Activated T-cell treated with anti-CD3 and anti-CD28 coated beads, Interleukin-2, amount 50 U/mL, for 72 hours (primary cell): ENCODE data around the gene PCBP3. TPM values are rescaled to one million over a fixed set of nuclear protein-coding genes. Genes with fewer than 3 reads are reported as not detected.
"Not testable (repeated sequence)": the region's sequence is repeated elsewhere in the genome, so short reads cannot be mapped to it uniquely, and the experiment has no call there.

Source experiments
- ATAC-seq, 2 donors: fragments of 150-1000 bp; cut with Tn5 transposase; replicated peaks in 1 of 2; 2 replicates each; pipeline ENCODE4 v1.10.0; 2021; ENCODE audit warnings: moderate library complexity in 2 of 2, mild to moderate bottlenecking in 1 of 2
- DNase-seq, 2 donors: peaks; one replicate each; pipeline ENCODE4 v3.0.0; 2021 to 2022; ENCODE audit warnings: mixed read lengths in 1 of 2
- H3K27ac Mint-ChIP-seq: one replicate; pipeline ENCODE4 v1.8.0; 2022; ENCODE audit warnings: mild to moderate bottlenecking, moderate library complexity, mixed read lengths
- H3K27me3 Mint-ChIP-seq: one replicate; pipeline ENCODE4 v1.8.0; 2022; ENCODE audit warnings: low read depth, mixed read lengths
- H3K36me3 Mint-ChIP-seq, 2 donors: one replicate each; pipeline ENCODE4 v1.8.0; 2022; ENCODE audit warnings: mixed read lengths in 2 of 2, mild to moderate bottlenecking in 1 of 2; ENCODE audit not compliant: insufficient read depth in 2 of 2
- H3K4me1 Mint-ChIP-seq: one replicate; pipeline ENCODE4 v1.8.0; 2022; ENCODE audit warnings: low read depth, mixed read lengths
- H3K4me3 Mint-ChIP-seq, 2 donors: one replicate each; pipeline ENCODE4 v1.8.0; 2022; ENCODE audit warnings: mild to moderate bottlenecking in 2 of 2, mixed read lengths in 2 of 2, moderate library complexity in 2 of 2
- H3K9me3 Mint-ChIP-seq, 2 donors: one replicate each; pipeline ENCODE4 v1.8.0; 2022; ENCODE audit warnings: mixed read lengths in 2 of 2
- total RNA-seq, 2 donors: library from RNA; stranded (reverse); gene quantifications; one replicate each; pipeline ENCODE4 v1.2.3, GENCODE V29; 2022

The PCBP3 gene
- total RNA-seq, 2 donors from 2014 or later, result 20.2 to 24.1 TPM

DNA sequence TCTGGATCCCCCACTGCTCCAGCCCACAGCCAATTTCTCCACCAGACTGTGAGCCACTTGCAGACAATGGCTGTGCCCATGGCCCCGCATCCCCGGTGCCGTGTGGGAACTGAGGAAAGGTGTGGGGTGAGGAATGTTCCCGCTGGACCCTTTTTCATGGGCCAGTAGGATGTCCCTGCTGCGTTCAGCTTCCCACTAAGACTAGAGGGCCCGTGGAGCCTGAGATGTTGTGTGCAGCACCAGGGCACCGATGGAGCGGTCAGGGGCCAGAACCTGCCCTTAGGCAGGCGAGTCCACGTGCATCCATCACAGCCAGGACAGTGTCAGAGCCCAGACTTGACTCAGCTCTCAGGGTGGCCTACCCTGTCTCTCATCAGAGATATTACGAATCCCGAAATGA is 232.4 kb downstream of the PCBP3 start:
- H3K27me3 Mint-ChIP-seq, result no peaks in the 10 kb centered on the region
- no peaks in the 10 kb centered on the region for H3K9me3 Mint-ChIP-seq
- H3K4me3 Mint-ChIP-seq, result no peak overlapping the region
- ATAC-seq, result no peak
- no peak for DNase-seq
- no peaks in the 10 kb centered on the region for H3K36me3 Mint-ChIP-seq
- H3K4me1 Mint-ChIP-seq, result peaks cover 13% of the 10 kb centered on the region
- no peak overlapping the region for H3K27ac Mint-ChIP-seq

- H3K9me3 Mint-ChIP-seq, result no peaks in the 10 kb centered on the region
- no peak for DNase-seq
- no peak overlapping the region for H3K27ac Mint-ChIP-seq
- ATAC-seq, result no peak
- no peaks in the 10 kb centered on the region for H3K36me3 Mint-ChIP-seq
- peaks cover 20% of the 10 kb centered on the region for H3K4me1 Mint-ChIP-seq
- no peak overlapping the region for H3K4me3 Mint-ChIP-seq
- H3K27me3 Mint-ChIP-seq, result no peaks in the 10 kb centered on the region
Measured at GRCh38 chr21:45876381-45877170, 233.1 kb downstream of the PCBP3 start.

DNA sequence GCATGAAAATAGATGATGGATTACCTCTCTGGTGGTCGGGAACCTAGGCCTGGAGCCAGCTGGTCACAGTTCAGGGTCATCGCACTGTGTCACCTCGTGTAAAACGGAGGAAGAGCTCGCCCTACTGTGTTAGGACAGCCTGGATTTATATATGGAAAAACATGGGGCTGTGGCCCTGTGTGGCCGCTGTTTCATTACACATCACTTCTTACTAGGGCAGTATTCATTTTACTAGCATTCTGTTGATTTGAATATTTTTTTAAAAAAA is 233.6 kb downstream of the PCBP3 start:
- ATAC-seq (no peak), DNase-seq (no peak)
- no peaks in the 10 kb centered on the region for H3K9me3 Mint-ChIP-seq
- H3K27me3 Mint-ChIP-seq, result no peaks in the 10 kb centered on the region
- H3K4me1 Mint-ChIP-seq, result peaks cover 24% of the 10 kb centered on the region
- no peak overlapping the region for H3K27ac Mint-ChIP-seq
- no peaks in the 10 kb centered on the region for H3K36me3 Mint-ChIP-seq
- no peak overlapping the region for H3K4me3 Mint-ChIP-seq

DNA sequence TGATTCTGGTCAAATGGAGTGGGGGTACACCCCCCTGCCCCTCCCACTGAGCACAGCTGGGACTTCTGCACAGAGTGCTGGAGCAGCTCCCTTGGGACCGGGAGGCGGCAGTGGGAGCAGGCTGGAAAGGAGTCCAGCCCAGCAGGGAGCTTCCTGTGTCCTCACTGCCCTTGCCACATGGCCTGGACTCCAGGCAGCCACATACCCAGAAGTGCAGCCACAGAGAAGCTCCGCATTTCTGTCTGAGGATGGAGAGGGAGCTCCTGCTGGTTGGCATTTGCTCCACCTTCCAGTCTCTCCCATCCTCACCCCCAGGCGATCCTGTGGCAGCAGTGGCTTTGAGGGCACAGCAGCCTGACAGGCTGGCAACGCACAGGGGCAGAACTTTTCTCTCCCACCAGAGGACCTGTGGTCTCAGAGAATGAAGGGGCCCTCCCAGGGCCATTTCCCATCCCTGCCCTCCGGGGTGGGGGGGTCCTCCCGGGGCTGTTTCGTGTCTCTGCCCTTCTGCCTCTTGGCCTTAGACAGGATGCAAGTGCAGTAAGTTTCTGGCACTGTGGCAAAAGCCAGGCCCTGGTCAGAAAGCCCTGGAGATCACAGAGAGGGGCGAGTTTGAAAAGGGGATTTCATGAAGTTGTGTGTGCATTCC is 234.4 kb downstream of the PCBP3 start:
- no peak overlapping the region for H3K27ac Mint-ChIP-seq
- H3K36me3 Mint-ChIP-seq, result no peaks in the 10 kb centered on the region
- peaks cover 27% of the 10 kb centered on the region for H3K4me1 Mint-ChIP-seq
- no peaks in the 10 kb centered on the region for H3K9me3 Mint-ChIP-seq
- ATAC-seq, result no peak
- no peak overlapping the region for H3K4me3 Mint-ChIP-seq
- DNase-seq, result no peak
- no peaks in the 10 kb centered on the region for H3K27me3 Mint-ChIP-seq

DNA sequence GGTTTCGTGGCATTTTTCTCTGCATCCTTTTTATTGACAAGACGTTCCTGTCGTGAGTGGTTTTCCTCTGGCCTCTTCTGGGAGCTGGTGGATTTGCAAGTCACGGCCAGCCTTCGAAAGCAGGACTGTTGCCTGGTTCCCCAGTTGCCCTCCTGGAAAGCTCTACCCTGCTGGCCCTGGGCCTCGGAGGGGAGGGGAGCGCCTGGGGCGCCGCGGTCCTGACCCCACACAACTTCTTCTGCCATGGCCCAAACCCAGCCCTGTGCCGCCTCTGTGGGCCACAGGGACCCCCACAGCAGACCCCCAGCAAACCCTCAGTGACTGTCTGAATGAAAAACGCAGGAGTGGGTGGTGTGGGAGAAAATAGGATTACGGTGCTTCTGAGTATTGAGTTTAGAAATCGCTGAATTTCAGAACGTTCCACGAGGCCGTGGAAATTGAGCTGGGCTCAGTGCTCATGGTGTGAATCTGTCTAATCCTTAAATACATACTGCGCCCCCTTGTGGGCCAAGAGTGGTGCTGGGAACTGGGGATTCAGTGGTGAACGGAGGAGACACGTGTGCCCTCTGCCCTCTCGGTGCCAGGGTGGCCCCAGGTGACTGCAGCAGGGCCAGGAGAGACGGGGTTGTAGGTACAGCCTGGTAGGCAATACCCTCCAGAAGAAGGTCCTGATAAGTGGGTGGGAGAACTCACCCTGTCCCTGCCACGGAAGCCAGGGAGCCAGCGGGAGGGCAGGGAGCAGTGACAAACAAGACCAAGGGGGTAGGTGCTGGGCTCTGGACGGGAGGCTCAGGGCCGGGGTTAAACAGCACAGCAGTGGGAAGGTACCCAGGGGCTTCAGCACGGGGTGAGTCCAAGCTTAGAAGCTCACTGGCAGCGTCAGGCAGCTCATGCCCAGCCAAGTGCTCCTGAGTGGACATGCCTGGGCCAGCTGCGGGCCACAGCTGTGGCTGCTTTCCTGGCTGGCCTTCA is 236.9 kb downstream of the PCBP3 start:
- no peaks in the 10 kb centered on the region for H3K9me3 Mint-ChIP-seq
- ATAC-seq, result peak; percentile 91
- no peak overlapping the region for H3K27ac Mint-ChIP-seq
- peaks cover 40% of the 10 kb centered on the region for H3K4me1 Mint-ChIP-seq
- no peaks in the 10 kb centered on the region for H3K27me3 Mint-ChIP-seq
- DNase-seq, result peak; percentile 79 to 80
- H3K36me3 Mint-ChIP-seq, result peaks cover under 1% of the 10 kb centered on the region in 2 donors
- H3K4me3 Mint-ChIP-seq, result no peak overlapping the region

DNA sequence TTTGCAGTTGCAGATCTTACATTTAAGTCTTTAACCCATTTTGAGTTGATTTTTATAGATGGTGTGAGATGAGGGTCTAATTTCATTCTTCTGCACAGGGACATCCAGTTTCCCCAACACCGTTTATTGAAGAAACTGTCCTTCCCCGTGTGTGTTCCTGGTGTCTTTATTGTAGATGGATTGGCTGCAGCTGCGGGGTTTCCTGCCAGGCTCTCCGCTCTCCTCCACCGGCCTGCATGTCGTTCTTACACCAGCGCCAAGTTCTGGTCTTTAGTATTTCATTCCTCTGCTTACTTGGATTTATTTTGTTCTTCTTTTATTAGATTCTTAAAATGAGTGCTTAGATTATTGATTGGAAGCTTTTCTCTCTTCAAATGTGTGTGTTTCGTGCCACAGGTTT is 239.1 kb downstream of the PCBP3 start:
- H3K27me3 Mint-ChIP-seq, result no peaks in the 10 kb centered on the region
- H3K27ac Mint-ChIP-seq, result no peak overlapping the region
- no peak for DNase-seq
- peaks cover 3 to 5% of the 10 kb centered on the region in 2 donors for H3K36me3 Mint-ChIP-seq
- ATAC-seq, result no peak
- no peaks in the 10 kb centered on the region for H3K9me3 Mint-ChIP-seq
- H3K4me1 Mint-ChIP-seq, result peaks cover 60% of the 10 kb centered on the region
- no peak overlapping the region for H3K4me3 Mint-ChIP-seq

- no peaks in the 10 kb centered on the region for H3K27me3 Mint-ChIP-seq
- H3K27ac Mint-ChIP-seq, result peak overlapping the region; percentile 12
- peaks cover 64% of the 10 kb centered on the region for H3K4me1 Mint-ChIP-seq
- no peak overlapping the region for H3K4me3 Mint-ChIP-seq
- peaks cover 3 to 5% of the 10 kb centered on the region in 2 donors for H3K36me3 Mint-ChIP-seq
- ATAC-seq (no peak), DNase-seq (no peak)
- no peaks in the 10 kb centered on the region for H3K9me3 Mint-ChIP-seq
Measured at GRCh38 chr21:45883090-45883489, 239.6 kb downstream of the PCBP3 start.

- H3K27me3 Mint-ChIP-seq, result peaks cover 10% of the 10 kb centered on the region
- peak overlapping the region; percentile 63 to 65 for H3K4me3 Mint-ChIP-seq
- H3K36me3 Mint-ChIP-seq, result peaks cover 3 to 5% of the 10 kb centered on the region in 2 donors
- ATAC-seq (no peak), DNase-seq (no peak)
- no peaks in the 10 kb centered on the region for H3K9me3 Mint-ChIP-seq
- H3K27ac Mint-ChIP-seq, result peak overlapping the region; percentile 71
- peaks cover 71% of the 10 kb centered on the region for H3K4me1 Mint-ChIP-seq
Measured at GRCh38 chr21:45885597-45885929, 242.0 kb downstream of the PCBP3 start.

DNA sequence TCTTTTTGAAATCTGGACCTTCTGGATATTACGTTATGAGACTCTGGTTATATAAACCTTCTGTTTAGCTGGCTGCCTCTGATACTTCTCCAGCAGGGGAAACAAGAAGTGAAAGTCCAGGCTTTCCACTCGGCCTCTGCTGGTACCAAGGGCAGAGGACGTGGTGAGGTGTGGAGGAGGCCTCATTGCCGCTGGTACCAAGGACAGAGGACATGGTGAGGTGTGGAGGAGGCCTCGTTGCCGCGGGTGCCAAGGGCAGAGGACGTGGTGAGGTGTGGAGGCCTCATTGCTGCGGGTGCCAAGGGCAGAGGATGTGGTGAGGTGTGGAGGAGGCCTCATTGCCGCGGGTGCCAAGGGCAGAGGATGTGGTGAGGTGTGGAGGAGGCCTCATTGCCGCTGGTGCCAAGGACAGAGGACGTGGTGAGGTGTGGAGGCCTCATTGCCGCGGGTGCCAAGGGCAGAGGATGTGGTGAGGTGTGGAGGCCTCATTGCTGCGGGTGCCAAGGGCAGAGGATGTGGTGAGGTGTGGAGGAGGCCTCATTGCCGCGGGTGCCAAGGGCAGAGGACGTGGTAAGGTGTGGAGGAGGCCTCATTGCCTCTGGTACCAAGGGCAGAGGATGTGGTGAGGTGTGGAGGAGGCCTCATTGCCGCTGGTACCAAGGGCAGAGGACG is 242.5 kb downstream of the PCBP3 start:
- H3K27me3 Mint-ChIP-seq, H3K36me3 Mint-ChIP-seq, H3K9me3 Mint-ChIP-seq: not testable (repeated sequence)
- H3K4me3 Mint-ChIP-seq, result peak overlapping the region; percentile 65
- peak overlapping the region; percentile 71 for H3K27ac Mint-ChIP-seq
- ATAC-seq (peak; percentile 40 to 59), DNase-seq (peak; percentile 62 to 80)
- peaks cover 66% of the 10 kb centered on the region for H3K4me1 Mint-ChIP-seq

DNA sequence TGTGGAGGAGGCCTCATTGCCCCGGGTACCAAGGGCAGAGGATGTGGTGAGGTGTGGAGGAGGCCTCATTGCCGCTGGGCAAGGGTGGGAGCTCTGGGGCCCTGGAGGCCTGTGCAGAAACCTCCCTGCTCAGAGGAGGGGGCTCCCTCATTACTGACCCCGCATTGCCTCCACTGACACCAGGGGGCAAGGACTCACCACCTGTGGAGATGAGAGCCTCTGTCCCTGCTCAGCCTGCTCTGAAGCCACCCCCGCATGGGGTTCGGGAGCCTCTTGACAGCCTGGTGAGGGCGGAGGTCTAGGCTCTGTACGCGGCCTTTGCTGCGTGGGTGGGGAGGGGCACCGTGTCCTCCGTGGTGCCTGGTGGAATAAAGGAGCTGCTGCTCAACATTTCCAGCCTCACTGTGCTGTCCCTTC is 243.1 kb downstream of the PCBP3 start:
- peaks cover 64% of the 10 kb centered on the region for H3K4me1 Mint-ChIP-seq
- H3K27ac Mint-ChIP-seq, result peak overlapping the region; percentile 71
- no peak for DNase-seq
- ATAC-seq, result peak; percentile 76 to 78
- no peaks in the 10 kb centered on the region for H3K9me3 Mint-ChIP-seq
- H3K4me3 Mint-ChIP-seq, result peak overlapping the region in 1 of 2 donors; percentile 65
- peaks cover 3 to 5% of the 10 kb centered on the region in 2 donors for H3K36me3 Mint-ChIP-seq
- H3K27me3 Mint-ChIP-seq, result peaks cover 10% of the 10 kb centered on the region

DNA sequence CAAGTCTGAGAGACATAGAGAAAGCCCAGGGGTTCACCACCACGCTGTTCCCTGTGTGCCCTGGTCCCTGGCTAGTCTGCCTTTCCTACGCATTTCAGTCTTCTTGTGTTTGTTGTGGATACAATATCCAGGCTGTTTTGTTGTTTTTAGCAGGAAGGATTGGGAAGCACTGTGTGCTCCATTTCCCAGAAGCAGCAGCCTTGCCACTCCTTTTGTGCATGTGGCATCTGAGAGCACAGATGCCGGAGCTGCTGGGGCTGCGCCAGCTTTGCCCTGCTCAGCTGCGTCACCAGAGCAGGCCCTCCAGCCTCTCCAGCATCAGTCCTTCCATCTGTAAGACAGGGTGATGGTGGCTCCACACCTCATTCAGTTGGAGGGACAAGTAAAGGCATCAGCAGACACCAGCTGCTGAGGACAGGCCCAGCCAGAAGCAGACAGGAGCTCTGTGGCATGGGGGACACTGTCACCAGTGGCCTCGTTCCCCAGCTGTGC is 243.6 kb downstream of the PCBP3 start:
- peaks cover 10% of the 10 kb centered on the region for H3K27me3 Mint-ChIP-seq
- ATAC-seq (no peak), DNase-seq (no peak)
- H3K36me3 Mint-ChIP-seq, result peaks cover 3 to 5% of the 10 kb centered on the region in 2 donors
- H3K27ac Mint-ChIP-seq, result no peak overlapping the region
- peaks cover 66% of the 10 kb centered on the region for H3K4me1 Mint-ChIP-seq
- H3K4me3 Mint-ChIP-seq, result peak overlapping the region in 1 of 2 donors; percentile 65
- H3K9me3 Mint-ChIP-seq, result no peaks in the 10 kb centered on the region

DNA sequence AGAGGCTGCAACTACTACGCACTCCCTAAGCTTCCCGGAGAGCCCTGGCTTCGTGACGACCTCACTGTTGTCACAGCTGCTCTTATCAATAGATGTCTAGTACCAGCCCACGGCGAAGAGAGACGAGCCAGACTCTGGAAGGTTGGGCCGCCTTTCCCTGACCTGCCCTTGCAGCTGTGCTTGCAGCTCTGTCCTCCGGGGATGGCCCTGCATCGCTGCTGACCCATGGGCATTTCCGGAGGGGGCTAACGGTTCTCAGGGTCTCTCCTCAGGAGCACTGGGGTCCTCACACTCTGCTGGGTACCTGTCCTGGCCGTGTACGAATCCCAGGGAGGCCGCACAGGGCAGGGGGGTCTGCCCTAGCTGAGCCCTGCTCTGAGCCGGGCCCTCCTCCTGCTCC is 244.3 kb downstream of the PCBP3 start:
- no peak overlapping the region for H3K27ac Mint-ChIP-seq
- H3K4me1 Mint-ChIP-seq, result peaks cover 67% of the 10 kb centered on the region
- no peak overlapping the region for H3K4me3 Mint-ChIP-seq
- ATAC-seq (no peak), DNase-seq (no peak)
- H3K36me3 Mint-ChIP-seq, result peaks cover 3 to 5% of the 10 kb centered on the region in 2 donors
- H3K27me3 Mint-ChIP-seq, result peaks cover 10% of the 10 kb centered on the region
- H3K9me3 Mint-ChIP-seq, result no peaks in the 10 kb centered on the region
